Retinal pigment epithelial cell (primary cell): ENCODE results near the gene AK9.

Source experiments
- DNase-seq: peaks from one replicate; pipeline ENCODE4 v3.0.0-alpha.2; 2010; ENCODE audit warnings: low read depth
- H3K4me3 ChIP-seq: 2 replicates; pipeline ENCODE4 v1.5.1; 2011; ENCODE audit warnings: mild to moderate bottlenecking, low read length, control low read depth, moderate library complexity
- CTCF ChIP-seq: conservative IDR thresholded peaks from 2 replicates; pipeline ENCODE4 v1.5.1; 2011; ENCODE audit warnings: low read depth, low read length, control low read depth, inconsistent platforms

The AK9 gene

GRCh38 chr6:109660526-109661320 is 30.3 kb downstream of the AK9 start:
- TF ChIP-seq CTCF, result no peak
- DNase-seq, result no peak
- no peak overlapping the region for H3K4me3 ChIP-seq

DNA sequence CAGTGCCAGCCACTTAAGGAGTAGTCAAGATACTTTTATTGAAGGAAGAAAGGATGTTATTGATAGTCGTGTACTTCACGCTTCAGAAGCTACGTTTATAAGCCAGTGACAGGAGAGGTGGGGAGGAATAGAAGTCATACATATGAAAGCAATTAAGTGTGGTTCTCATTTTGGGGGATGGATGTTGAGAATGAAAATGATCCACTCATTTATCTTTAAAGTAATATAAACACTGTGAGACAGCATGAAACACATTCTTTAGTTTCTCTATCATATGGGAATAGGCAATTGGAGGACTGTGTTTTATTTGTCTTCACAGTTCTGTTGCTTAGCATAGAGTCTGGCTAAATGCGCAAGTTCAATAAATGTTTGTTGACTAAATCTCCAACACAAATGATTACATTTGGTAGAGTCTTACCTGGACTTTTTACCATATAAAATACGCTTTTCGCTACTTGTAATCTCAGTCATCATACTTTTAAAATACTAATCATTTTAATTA is 35.2 kb downstream of the AK9 start:
- no peak overlapping the region for H3K4me3 ChIP-seq
- no peak for TF ChIP-seq CTCF
- DNase-seq, result no peak

- TF ChIP-seq CTCF, result no peak
- no peak for DNase-seq
- no peak overlapping the region for H3K4me3 ChIP-seq
These were observed 37.7 kb downstream of the AK9 start for GRCh38 chr6:109653264-109653663.

DNA sequence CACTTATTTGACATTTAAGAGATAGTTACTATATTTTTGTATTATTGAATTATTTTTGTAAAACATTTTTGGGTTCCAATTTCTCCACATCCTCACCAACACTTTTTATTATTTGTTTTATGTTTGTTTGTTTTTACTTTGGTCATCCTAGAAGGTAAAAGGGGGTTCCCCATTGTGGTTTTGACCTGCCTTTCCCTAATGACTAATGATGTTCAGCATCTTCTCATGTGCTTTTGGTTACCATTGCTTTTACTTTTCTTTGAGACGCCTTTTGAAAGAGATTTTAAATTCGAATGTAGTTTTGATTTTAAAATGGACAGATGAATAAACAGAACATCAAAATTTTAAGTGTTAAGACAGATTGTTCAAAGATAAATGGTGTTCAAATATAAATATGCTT is 46.9 kb downstream of the AK9 start:
- TF ChIP-seq CTCF, result no peak
- H3K4me3 ChIP-seq, result no peak overlapping the region
- DNase-seq, result no peak

DNA sequence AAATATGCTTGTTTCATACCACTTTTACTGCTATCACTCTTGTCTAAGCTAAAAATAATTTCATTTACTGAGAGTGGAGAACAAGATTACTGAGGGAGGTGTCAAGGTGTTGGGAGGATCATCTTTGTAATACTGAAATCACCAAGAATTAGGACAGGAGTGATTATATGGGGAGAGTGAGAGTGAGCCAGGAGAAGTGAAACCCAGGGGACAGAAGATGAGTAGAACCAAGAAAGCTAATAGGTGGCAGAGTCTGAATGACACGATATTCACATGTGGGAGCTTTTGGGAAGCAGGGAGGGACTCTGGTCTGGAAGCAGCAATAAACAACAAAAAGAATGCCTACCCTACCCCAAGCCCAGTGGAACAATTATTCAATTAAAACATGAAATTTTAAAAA is 58.6 kb downstream of the AK9 start:
- no peak for DNase-seq
- TF ChIP-seq CTCF, result no peak
- no peak overlapping the region for H3K4me3 ChIP-seq

DNA sequence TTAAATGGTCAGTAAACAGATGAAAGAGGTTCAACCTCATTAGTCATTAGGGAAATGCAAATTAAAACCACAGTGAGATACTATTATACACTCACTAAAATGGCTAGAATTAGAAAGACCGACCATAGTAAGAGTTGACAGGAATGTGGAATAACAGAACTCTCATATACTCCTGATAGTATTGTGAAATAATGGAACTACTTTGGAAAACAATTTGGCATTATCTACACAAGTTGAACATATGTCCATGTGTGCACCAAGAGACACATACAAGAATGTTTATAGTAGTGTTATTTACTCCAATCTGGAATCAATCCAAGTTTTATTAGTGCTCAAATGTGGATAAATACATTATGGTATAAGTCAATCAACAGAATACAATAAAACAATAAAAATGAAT is 59.6 kb downstream of the AK9 start:
- no peak overlapping the region for H3K4me3 ChIP-seq
- no peak for TF ChIP-seq CTCF
- DNase-seq, result no peak
